ENCODE measurements around the gene RPS6KA1. TPM values are rescaled to one million over a fixed set of nuclear protein-coding genes. Genes with fewer than 3 reads are reported as not detected.

The RPS6KA1 gene
- total and polyA plus RNA-seq, 9 of the 15 experiments (the other 6 are each of a cell fraction or from before 2014, with no cell fraction given) = 2.4 to 61.0 (median 35.5) TPM

DNA sequence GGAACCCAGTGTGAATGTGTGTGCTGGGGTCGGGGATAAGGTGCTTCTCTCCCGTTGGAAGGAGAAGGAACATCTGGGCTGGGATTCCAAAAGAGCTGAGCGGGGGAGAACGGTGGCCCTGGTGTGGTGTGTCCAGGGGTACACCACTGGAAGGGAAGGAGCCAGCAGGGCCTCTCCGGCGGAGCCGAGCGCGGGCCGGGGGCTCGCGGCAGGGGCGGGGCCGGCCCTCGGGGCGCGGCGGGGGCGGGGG lies 231 bp upstream of the RPS6KA1 start:
- BruUV-seq (replicated peaks) = no TSS peak
- Histone ChIP-seq H3K36me3 (ENCODE audit: control insufficient read depth, insufficient read depth, low read length) (peaks cover 13% of the 10 kb centered on the region; the same call in 1 of the 3 replicates), H3K4me3 (peak overlapping the region; percentile 87), H3K27me3 (ENCODE audit: control insufficient read depth in 2 of 2, insufficient read depth in 2 of 2, low read length in 2 of 2) (peaks cover 2 to 8% of the 10 kb centered on the region in 2 experiments; a peak in 2 of 5 replicates), H3K4me2 (ENCODE audit: insufficient read depth, low read length) (peak overlapping the region; percentile 96), H4K20me1 (replicated peaks; ENCODE audit: control insufficient read depth, insufficient read depth, low read length) (no peaks in the 10 kb centered on the region; the same call in 1 of the 2 replicates), H3K4me1 (replicated peaks in 1 of 2; ENCODE audit: control insufficient read depth in 2 of 2, insufficient read depth in 2 of 2, low read length in 2 of 2) (peaks cover 33 to 44% of the 10 kb centered on the region in 2 experiments), H3K9me1 (ENCODE audit: control insufficient read depth, insufficient read depth, low read length) (peaks cover 3% of the 10 kb centered on the region), H3K27ac (ENCODE audit: extremely low read depth, low read depth, low read length) (peak overlapping the region; percentile 70), H2AFZ (ENCODE audit: low read depth, low read length) (peak overlapping the region; percentile 100), H3K9ac (ENCODE audit: insufficient read depth in 1 of 2, low read depth in 2 of 2, low read length in 2 of 2) (peak overlapping the region; percentile 70 to 87), H3K9me3 (replicated peaks; ENCODE audit: control insufficient read depth, insufficient read depth, low read depth, low read length) (no peaks in the 10 kb centered on the region), H3K79me2 (ENCODE audit: control insufficient read depth, insufficient read depth, low read length) (peaks cover 38% of the 10 kb centered on the region)
- ChIA-PET POLR2A (interaction anchor here (0.6 to 9.9 kb wide), 8 partner anchors 11 to 371 kb away, joined by 3 to 60 read pairs (median 4); partner anchors contain the start of gene GPATCH3), CTCF (ENCODE audit: low intra/inter-chr PET ratio) (interaction anchor here (0.8 kb wide), 1 partner anchor 30 kb away, joined by 3 read pairs; no protein-coding TSS in a partner anchor)
- 2% methylated on average over 4 of the region's 19 CpGs for WGBS (ENCODE audit: insufficient coverage, low coverage, missing lambda C conversion rate)
- in situ Hi-C loops (cut with MboI) (no loop called here), intact Hi-C loops (cut with micrococcal nuclease) (no loop called here)
- FAIRE-seq = no peak
- TF ChIP-seq PHF8 (IDR thresholded peaks at IDR 0.05; ENCODE audit: borderline replicate concordance, low read length) (peak; percentile 63; the same call in 1 of the 2 replicates), PTTG1 (tag; IDR thresholded peaks at IDR 0.05; ENCODE audit: low read depth) (no peak), PHF20 (IDR thresholded peaks at IDR 0.05; ENCODE audit: partially characterized antibody) (peak; percentile 11), HNRNPUL1 (IDR thresholded peaks at IDR 0.05; ENCODE audit: low read length) (no peak), HDAC6 (IDR thresholded peaks at IDR 0.05; ENCODE audit: low read depth, low read length) (no peak), POLR2A (conservative IDR thresholded peaks at IDR 0.05) (0 out of 2 replicates have a peak, but pooled peaks have one; percentile 11), ADNP (tag; IDR thresholded peaks at IDR 0.05) (no peak), EGR1 (conservative IDR thresholded peaks at IDR 0.05) (0 out of 2 replicates have a peak, but pooled peaks have one; percentile 16), HLTF (IDR thresholded peaks at IDR 0.05) (no peak), ZFX (CRISPR knock-in tag; IDR thresholded peaks at IDR 0.05) (peak; percentile 76)
- no peak; the same call in 2 of the 3 replicates for ATAC-seq
- no peak for DNase-seq (ENCODE audit: extremely low read depth in 1 of 4, low spot score in 3 of 4)
